Fibroblast of skin of abdomen (primary cell): ENCODE data around the gene ANKRD34B. TPM values are rescaled to one million over a fixed set of nuclear protein-coding genes. Genes with fewer than 3 reads are reported as not detected.
"Not testable (repeated sequence)": the region's sequence is repeated elsewhere in the genome, so short reads cannot be mapped to it uniquely, and the experiment has no call there.

Experiments
- DNase-seq: peaks from one replicate; pipeline ENCODE4 v3.0.0-alpha.2; 2013
- polyA plus RNA-seq, 2 experiments: library from polyadenylated mRNA; unstranded; fragments of 120-200 nt; gene quantifications; one replicate each; pipeline ENCODE4 v1.2.1, GENCODE V29; 2013; ENCODE audit not compliant: insufficient read length in 2 of 2

ANKRD34B gene
- not detected for polyA plus RNA-seq (2013, experiment 1 of 2; ENCODE audit: insufficient read length)
- not detected for polyA plus RNA-seq (2013, experiment 2 of 2; ENCODE audit: insufficient read length)

DNA sequence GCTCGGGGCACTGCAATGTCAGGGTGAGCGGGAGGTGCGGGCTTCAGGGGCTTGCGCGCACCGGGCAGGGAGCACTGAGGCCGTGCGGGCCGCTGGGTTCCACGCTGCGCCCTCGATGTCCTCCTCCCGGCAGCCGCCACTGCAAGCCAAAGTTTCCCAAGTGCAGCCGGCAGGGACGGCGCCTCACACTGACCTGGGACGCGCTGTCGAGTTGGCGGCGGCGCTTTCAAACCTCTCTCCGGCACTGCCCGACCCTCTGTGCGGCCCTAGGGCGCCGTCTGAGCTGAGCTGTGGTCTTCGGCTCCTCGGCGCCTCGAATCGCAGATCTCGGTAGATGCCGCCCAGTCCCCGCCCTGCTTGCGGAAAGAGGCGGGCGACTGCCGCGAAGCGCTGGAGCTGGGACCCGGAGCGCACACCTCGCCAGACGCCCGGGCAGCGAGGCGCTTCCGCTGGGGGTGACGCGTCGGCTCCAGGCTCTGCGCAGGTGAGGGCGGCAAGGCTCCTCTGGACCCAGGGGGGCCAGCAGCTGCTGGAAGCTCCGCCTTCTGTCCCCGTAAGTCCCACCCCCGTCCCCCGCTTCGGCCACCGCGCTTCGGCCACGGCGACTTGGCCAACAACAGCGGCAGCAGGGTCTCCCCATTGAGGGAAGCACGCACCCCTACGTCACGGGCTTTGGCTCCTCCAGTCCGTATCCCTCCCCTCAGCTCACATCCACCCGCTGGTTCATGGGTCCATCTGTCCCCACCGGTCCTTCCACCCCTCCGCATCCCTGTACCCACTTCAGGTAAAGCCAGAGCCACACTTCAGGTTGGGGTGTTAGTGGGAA is at the start of gene ANKRD34B:
ANKRD34B (minus strand) TSS at position 320 of the 826 bp plus-strand sequence. CDS start 10,261 bp downstream, outside the sequence.
- no peak for DNase-seq

DNA sequence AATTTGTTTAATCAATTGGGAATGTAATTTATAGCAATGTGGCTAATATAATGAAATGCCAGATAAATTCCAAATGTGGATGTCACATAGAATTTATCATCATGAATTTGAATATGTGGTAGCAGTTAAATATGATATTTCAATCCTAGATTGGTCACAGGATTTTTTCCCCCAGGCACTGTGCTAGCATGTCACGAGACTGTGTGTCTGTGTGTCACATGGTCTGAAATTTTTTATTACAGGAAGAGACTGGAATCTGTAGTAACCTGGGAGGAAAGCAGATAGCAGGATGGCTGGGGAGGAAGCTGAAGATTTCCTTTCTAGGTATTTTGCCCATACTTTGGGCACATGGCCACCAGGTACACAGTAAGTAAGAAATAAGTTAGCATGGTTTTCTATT is 49.0 kb upstream of the ANKRD34B start:
- no peak for DNase-seq

DNA sequence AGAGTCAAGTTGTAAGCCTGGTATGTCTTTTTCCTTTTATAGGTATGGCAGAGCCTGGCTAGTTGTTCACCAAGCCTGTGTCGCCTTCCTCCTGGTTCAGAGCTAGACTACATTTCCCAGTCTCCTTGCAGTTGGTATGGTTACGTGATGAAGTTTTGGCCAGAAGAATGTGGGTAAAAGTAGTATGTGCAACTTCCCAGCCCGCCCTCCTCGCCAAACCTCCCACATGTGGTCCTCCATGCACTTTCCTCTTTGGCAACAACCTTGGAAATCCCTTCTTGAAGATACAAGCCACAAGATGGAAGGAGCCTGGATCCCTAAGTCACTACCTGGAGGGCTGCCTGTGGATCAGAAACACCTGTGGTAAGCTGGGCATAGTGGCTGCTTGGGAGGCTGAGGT is 48.4 kb upstream of the ANKRD34B start:
- no peak for DNase-seq

DNA sequence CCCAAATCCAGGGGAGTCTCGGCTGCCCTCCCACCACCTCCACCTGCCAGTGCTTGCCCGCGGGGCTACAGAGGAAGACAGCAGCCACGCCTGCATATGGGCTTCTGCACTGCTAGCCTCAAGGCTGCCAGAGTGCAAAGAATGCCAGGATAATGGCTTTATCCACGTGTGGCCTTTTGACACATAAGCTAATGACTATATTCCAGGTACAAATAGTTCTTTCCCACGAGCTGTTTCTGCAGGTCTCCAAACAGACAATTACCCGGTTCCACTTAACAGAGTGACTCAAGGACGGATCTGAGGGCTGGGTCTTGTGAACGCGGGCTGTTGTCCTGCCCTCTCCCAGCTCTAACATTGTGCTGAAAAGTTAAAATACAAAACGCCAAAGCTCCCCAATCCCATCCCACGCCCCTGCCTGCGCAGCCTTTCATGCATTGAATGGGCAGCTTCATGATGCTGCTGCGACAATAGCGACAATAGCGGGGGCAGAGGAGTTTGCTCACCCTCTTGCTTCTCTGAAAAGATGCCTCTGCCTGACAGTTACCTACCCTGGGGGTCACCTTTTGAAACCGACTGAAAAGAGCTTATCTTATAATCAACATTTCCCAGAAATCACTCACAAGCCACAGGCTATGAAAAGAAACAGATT is 45.3 kb upstream of the ANKRD34B start:
- no peak for DNase-seq

DNA sequence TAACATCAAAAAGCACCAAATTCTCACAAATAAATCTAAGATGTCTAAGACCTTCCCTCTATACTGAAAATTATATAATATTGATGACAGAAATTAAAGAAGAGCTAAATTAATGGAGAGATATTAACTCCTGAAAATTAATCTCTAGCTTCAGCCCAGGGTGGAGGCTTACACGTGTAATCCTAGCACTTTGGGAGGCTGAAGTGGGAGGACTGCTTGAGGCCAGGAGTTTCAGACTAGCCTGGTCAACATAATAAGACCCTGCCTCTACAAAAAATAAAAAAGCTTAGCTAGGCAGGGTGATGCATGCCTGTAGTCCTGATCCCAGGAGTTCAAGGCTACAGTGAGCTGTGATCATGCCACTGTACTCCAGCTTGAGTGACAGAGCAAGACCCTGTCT is 39.6 kb upstream of the ANKRD34B start:
- DNase-seq = no peak

DNA sequence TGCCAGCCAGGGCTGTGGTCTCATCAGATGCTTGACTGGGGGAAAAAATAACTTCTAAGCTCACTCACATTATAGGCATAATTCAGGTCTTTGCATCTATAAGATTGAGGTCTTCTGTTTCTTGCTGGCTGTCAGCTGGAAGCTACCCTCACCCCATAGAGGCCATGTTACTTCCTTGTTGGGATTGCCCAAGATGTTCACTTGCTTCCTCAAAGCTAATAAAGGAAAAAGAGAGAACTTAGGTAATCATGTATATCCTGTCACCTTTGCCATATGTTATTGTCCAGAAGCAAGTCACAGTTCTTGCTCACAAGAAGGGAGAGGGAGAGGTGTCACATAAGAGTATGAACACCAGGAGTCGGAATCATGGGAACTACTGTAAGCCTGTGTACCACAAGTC is 38.7 kb upstream of the ANKRD34B start:
- no peak for DNase-seq

DNA sequence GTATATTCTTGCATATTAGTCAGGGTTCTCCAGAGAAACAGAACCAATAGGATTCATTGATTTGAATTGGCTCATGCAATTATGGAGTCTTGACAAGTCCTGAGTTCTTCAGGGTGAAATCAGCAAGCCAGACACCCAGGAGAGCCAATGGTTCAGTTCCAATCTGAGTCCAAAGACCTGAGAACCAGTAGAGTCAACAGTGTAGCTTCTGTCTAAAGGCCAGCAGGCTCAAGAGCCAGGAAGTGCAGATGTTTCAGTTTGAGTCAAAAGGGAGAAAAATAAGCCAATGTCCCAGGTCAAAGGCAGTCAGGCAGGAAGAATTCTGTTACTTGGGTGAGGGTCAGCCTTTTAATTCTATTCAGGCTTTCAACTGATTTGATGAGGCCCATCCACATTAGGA is 37.8 kb upstream of the ANKRD34B start:
- no peak for DNase-seq

DNA sequence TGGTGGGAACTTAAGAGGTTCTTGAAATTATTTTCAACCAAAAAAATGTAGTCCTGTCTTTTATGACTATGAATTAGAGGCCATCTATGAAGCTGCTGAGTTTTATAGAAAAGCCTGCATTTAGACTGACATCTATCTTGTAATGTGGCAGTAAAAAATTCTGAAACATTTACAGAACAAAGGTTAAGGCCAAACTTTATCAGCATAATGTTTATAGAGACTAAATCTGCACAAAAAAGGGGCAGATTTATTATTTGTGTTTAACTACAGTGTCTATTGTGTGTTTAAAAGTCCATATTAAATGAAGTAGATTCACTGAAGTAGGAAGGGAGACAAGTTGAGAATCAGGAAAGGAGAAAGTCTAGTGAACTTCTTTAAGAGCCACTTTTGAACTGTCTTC is 37.3 kb upstream of the ANKRD34B start:
- DNase-seq = no peak

DNA sequence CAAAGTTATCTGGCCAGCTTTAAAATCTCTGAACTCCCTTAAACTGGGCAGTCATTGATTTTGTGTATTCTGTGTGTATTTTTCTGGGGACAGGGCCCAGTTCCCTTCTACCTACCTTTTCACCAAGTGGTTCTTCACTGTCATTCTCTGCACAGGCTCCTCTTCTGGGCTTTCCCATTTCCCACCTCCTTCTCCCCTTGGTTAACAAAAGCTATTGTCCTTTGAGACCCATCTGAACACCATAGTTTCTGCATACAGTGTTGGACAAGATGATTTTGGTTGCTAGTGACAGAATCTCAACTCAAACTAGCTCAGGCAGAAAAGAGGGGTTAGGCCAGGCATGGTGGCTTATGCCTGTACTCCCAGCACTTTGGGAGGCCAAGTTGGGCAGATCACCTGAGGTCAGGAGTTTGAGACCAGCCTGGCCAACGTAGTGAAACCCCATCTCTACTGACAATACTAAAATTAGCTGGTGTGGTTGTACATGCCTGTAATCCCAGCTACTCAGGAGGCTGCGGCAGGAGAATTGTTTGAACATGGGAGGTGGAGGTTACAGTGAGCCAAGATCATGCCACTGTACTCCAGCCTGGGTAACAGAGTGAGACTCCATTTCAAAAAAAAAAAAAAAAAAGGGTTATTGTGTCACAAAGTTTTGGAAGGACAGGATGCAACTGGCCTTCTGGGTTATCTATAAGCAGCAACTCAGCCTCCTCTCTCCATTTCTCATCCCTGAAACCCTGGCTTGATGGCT is 31.0 kb upstream of the ANKRD34B start:
- DNase-seq = no peak

DNA sequence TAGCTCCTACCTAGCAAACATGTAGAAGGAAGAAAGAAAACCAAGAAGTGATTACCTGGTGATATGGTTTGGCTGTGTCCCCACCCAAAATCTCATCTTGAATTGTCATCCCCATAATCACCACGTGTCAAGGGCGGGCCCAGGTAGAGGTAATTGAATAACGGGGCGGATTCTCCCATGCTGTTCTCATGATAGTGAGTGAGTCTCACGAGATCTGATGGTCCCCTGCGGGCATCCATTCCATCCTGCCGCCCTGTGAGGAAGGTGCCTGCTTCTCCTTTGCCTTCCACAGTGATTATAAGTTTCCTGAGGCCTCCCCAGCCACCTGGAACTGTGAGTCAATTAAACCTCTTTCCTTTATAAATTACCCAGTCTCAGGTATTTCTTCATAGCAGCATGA is 27.4 kb upstream of the ANKRD34B start:
- no peak for DNase-seq

DNA sequence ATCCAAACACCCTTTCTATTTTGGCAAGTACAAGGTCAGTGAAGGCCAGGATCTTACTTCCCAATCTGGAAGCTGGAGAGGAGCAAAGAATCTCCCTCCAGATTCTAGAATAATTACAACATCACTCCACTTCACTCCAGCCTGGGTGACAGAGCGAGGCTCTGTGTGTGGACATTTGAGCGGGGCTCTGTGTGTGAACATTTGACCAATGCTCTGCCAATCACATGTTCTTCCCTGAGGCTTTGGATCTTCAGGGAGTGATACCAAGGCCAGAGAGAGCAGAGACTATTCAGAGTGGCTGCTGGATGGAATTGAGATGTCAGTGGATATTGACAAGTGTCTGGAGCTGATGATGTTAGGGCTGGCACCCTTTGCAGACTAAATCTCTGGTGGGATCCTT is 24.7 kb upstream of the ANKRD34B start:
- DNase-seq = no peak

DNA sequence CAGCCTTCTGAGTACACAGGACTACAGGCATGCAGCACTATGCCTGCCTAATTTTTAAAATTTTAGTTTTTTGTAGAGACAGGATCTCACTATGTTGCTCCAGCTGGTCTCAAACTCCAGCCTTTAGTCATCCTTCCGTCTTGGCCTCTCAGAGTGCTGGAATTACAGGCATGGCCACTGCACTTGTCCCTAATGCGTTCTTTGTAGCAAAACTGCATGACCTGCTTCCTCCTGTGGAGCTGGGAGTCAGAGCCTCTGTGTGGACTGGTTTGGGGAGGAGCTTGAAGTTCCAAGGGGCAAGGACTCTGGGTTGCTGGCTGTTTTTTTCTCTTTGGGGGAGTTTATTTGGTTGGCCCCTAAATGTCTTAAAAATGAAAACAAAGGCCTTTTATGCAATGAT is 22.7 kb upstream of the ANKRD34B start:
- DNase-seq = no peak

DNA sequence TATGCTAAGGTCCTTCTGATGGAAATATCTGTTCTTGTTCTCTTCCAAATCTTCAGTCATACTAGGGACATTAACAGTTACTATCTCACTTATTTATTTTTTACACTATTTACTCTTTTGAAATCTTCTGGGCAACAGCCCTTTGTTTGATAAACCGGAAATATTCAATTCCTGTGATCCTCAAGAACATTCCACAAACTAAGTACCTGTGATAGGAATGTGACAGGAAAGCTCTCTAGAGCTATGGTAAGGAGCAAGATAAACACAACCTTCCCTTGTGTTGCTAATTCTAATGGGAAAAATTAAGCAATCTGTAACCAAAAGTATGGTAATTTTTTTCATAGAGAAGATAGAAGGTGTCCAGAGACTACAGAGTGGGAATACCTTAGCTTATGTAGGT is 22.0 kb upstream of the ANKRD34B start:
- DNase-seq = no peak

DNA sequence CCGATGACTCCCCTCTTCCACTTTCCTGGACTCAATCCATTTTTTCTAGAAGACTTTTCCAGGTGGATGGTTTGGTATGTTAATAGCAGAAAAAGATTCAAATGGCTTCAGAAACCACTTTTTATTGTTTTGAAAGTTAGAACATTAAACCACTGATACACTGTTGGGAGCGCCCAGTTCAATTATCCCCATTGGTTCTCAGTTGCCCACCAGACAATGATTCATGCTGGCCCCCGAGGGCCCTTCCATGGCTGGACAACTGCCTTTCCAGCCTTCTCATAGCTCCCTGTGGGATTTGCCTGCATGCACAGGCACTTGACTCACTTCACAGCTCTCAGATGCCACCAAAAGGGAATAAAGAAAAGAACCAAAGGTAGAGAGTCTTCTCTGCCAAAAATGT is 21.3 kb upstream of the ANKRD34B start:
- DNase-seq = no peak

DNA sequence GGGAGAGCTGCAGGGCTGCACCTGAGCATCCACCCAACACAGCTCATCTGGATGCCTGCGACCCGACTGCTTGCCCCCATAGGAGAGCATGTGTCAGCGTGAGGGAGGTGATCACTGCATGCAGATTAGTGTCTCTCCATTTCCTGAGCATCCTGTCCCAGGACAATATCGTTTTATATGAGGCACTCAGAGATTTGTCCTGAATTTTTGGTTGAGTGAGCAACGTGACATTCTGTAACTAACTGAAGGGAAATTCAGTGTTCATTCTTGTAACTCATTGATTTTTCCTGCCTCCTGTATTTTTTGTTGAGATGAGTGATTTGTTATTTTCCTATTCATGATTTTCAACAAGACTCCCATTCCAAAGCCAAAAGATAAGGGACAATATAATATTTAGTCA is 20.7 kb upstream of the ANKRD34B start:
- no peak for DNase-seq

DNA sequence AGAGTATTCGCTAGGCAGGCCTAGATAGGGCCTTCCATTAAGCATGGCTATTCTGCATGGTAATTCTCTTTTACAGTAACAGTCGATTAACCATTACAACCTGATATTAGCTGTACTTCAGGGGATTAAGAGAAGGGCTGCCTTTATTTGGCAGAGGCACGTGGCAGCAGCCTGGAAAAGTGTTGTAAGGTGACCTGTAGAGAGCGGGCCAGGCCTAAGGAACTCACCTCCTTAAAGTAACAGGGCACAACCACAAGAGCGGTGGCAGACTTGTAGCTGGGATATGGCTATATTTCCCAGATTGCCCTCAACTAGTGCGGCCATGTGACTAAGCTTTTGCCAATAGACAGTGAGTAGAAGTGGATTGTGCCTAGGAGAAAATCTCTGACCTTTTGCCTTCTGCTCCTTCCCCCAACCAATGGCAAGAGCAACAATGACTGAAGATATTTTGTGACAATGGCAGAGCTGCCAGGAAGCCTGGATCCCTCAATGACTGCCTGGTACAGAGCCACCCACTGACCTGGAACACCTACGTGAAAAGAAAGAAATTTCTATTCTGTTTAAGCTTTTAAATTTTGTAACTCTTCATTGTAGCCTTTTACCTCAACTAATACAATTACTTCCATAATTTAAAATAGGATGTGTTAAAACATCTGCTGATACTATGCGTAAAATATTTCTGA is 18.9 kb upstream of the ANKRD34B start:
- no peak for DNase-seq

DNA sequence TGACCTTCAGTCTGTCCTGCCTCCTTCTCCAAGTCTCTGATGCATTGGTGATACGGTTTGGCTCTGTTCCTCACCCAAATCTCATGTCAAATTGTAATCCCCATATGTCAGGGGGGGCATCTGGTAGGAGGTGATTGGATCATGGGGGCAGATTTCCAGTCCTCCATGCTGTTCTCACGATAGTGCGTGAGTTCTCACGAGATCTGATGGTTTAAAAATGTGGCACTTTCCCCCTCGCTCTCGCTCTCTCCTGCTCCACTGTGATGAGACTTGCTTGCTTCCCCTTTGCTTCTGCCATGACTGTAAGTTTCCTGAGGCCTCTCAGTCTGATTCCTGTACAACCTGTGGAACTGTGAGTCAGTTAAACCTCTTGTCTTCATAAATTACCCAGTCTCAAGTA is 14.7 kb upstream of the ANKRD34B start:
- DNase-seq = no peak

DNA sequence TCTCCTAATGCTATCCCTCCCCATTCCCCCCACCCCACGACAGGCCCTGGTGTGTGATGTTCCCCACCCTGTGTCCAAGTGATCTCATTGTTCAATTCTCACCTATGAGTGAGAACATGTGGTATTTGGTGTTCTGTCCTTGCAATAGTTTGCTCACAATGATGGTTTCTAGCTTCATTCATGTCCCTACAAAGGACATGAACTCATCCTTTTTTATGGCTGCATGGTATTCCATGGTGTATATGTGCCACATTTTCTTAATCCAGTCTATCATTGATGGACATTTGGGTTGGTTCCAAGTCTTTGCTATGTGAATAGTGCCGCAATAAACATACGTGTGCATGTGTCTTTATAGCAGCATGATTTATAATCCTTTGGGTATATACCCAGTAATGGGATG is 10.2 kb upstream of the ANKRD34B start:
- not testable (repeated sequence) for DNase-seq

DNA sequence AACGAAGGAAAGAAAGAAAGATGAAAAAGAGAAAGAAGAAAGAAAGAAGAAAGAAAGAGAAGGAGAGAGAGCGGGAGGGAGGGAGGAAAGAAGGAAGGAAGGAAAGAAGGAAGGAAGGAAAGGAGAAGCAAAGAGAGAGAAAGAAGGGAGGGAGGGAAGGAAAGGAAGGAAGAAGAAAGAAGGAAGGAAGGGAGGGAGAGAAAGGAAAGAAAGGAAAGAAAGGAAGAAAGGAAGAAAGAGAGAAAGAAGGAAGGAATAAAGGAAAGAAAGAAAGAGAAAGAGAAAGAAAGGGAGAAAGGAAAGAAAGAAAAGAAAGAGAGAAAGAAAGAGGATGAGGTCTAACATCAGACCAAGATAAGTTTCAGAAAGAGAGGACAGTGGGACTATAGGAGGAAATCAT is 9.0 kb upstream of the ANKRD34B start:
- DNase-seq = no peak

DNA sequence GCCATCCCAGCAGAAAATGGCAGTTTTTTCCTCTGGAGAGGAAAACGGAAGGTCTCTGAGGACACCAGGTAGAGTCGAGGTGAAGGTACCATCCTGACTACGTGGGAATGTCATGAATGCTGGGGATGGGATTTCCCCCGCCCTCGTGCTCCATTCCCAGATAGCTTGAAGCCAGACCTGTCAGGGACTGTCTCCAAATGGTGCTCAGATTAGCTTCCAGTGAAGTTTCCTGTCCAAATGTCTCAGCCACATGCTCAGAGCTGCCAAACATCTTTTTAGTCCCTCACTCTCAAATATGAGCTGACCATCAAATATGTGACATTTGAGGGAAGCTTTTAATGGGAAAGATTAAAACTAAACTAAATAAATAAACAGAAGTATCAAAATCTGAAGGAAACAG is 7.6 kb upstream of the ANKRD34B start:
- DNase-seq = no peak

DNA sequence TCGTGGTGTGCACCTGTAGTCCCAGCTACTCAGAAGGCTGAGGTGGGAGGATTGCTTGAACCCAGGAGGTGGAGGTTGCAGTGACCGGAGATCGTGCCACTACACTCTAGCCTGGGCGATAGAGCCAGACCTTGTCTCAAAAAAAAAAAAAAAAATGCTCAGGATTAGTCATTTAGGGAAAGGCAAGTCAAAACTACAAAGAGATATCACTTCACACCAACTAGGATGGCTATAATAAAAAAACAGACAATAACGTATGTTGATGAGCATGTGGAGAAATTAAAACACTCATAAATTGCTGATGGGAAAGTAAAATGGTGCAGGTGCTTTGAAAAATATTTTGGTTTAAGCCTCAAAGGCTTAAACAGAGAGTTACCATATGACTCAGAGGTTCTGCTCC is 6.3 kb upstream of the ANKRD34B start:
- DNase-seq = no peak

DNA sequence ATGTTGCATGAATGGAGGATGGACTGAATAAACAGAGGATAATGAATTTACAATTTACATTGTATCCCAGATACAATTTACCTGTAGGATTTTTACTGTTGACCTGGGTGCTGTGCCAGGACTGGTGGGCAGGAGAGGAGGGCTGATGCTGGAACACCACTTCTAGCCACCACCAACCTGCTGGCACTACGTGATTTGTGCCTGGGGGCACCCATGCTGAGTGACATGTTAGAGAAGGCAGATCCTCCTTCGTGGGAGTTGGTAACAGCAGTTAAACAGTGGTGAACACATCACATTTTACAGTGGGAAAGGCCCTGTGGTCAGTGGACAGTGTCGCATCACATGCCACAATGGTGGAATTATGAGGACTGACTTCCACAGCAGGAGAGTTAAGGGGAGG is 3.0 kb upstream of the ANKRD34B start:
- DNase-seq = no peak
